Naive B cell (primary cell): ENCODE measurements around the gene ZNF609. TPM values are rescaled to one million over a fixed set of nuclear protein-coding genes. Genes with fewer than 3 reads are reported as not detected.

Source experiments
- ATAC-seq, 2 donors: fragments of 150-1000 bp; cut with Tn5 transposase; 2 replicates each; pipeline ENCODE4 v1.10.0; 2021; ENCODE audit warnings: low read depth in 2 of 2, mild to moderate bottlenecking in 2 of 2, moderate library complexity in 2 of 2
- DNase-seq: peaks from one replicate; pipeline ENCODE4 v3.0.0; 2022
- H3K27ac Mint-ChIP-seq, 6 donors: one replicate each; pipeline ENCODE4 v1.8.0; 2020 to 2022; ENCODE audit warnings: mild to moderate bottlenecking in 6 of 6, mixed read lengths in 6 of 6, moderate library complexity in 5 of 6, inconsistent platforms in 2 of 6
- H3K27me3 Mint-ChIP-seq, 3 donors: one replicate each; pipeline ENCODE4 v1.8.0; 2021 to 2022; ENCODE audit warnings: mixed read lengths in 3 of 3, mild to moderate bottlenecking in 1 of 3
- H3K36me3 Mint-ChIP-seq, 2 donors: one replicate each; pipeline ENCODE4 v1.8.0; 2020 to 2022; ENCODE audit warnings: mixed read lengths in 2 of 2, inconsistent platforms in 1 of 2, mild to moderate bottlenecking in 1 of 2
- H3K4me1 Mint-ChIP-seq, 3 donors: one replicate each; pipeline ENCODE4 v1.8.0; 2020 to 2022; ENCODE audit warnings: mixed read lengths in 3 of 3, inconsistent platforms in 1 of 3, mild to moderate bottlenecking in 1 of 3, moderate library complexity in 1 of 3
- H3K4me3 Mint-ChIP-seq, 8 donors: one replicate each; pipeline ENCODE4 v1.8.0; 2020 to 2022; ENCODE audit warnings: mild to moderate bottlenecking in 8 of 8, mixed read lengths in 8 of 8, moderate library complexity in 8 of 8, inconsistent platforms in 2 of 8
- H3K9me3 Mint-ChIP-seq, 7 donors: one replicate each; pipeline ENCODE4 v1.8.0; 2020 to 2022; ENCODE audit warnings: mixed read lengths in 7 of 7, mild to moderate bottlenecking in 5 of 7, inconsistent platforms in 2 of 7, moderate library complexity in 1 of 7
- polyA plus RNA-seq, 6 donors: library from polyadenylated mRNA; unstranded; fragments of 300-500 nt; fragmentation: Illumina TruSeq; gene quantifications; one replicate each; pipeline ENCODE4 v1.2.3, GENCODE V29; 2021; ENCODE audit warnings: low read depth in 6 of 6

The ZNF609 gene
- polyA plus RNA-seq, 6 donors from 2014 or later: 0.83 to 4.4 (median 2.6) TPM

DNA sequence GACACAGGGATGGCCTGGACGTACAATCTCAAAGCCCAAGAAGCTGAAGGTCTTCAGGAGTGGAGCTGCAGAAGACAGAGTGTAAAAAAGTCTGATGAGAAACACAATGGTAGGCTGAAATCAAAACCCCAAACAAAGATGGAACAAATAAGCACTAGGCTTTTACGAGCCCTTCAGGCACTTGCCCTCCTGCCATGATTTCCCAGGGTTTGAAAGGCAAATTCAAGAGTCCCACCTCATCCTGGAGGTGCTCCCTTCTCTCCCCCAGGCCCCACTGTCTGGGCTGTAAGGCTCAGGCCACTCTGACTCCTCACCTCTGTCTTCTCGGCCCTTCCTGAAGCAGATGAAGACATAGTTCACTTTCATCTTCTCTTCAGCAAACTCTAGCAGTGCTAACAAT, 228.4 kb downstream of the ZNF609 start:
- Mint-ChIP-seq H3K4me3 (no peak overlapping the region), H3K27ac (peak overlapping the region in 2 of 6 donors; percentile 56 to 72), H3K36me3 (peaks cover 0 to 14% of the 10 kb centered on the region in 2 donors), H3K27me3 (no peaks in the 10 kb centered on the region), H3K4me1 (peaks cover 7 to 24% (median 18%) of the 10 kb centered on the region in 3 donors), H3K9me3 (no peaks in the 10 kb centered on the region)
- no peak for DNase-seq
- ATAC-seq: no peak

DNA sequence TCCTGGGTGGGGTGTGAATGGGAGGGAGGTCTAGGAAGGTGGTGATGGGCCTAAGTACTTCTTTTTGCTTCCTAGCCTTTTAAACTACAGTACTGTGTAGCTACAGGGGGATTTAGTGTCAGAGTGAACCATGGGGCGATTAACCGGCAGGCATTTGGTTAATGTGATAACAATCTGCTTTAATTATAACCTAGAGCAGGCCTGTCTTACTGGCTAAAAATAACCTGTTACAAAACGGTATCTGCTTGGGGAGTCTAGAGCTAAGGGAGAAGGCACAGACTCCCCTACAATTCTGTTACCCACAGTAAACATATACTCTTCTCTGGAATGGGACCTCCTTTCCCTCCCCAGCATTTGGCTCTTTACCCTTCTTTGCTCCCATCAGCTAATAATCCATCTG, 229.6 kb downstream of the ZNF609 start:
- Mint-ChIP-seq H3K27me3 (no peaks in the 10 kb centered on the region), H3K4me1 (peaks cover 11 to 35% (median 24%) of the 10 kb centered on the region in 3 donors), H3K4me3 (peak overlapping the region in 1 of 8 donors; percentile 65), H3K27ac (peak overlapping the region in 2 of 6 donors; percentile 24 to 49), H3K9me3 (no peaks in the 10 kb centered on the region), H3K36me3 (peaks cover 0 to 14% of the 10 kb centered on the region in 2 donors)
- ATAC-seq (no peak), DNase-seq (no peak)

DNA sequence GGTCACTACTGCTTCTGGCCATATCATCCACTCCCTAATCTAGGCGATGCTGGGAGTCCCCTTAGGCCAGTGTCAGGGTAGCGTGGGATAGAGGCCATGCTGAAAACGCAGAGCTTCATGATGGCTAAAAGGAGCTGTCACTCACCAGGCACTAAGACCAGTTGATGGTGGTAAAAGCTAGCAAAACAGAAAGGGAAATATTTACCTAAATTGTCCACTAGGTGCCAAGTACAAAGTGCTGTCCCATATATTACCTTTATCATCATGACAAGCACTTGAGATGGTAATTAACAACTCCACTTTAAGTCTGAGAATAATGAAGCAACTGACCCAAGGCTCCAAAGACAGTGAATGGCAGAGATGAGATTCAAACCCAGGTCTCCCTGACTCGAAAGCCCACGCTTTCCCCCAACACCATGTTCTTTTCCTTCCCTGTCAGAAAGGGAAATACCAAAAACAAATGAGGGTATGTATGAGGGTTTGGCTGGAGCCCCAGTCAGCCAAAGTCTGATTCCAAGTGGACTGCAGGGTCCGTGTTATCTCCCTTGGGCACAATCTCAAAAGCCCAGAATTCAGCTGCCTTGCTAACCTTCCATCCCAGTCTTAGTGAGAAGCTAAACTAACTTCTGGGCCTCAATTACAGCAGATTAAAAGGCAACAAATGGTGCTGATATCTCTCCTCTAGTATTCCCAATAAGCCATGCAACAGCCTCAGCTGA, 230.4 kb downstream of the ZNF609 start:
- H3K9me3 Mint-ChIP-seq: no peaks in the 10 kb centered on the region
- H3K27ac Mint-ChIP-seq: peak overlapping the region in 3 of 6 donors; percentile 47 to 56 (median 52)
- H3K4me3 Mint-ChIP-seq: no peak overlapping the region
- DNase-seq: no peak
- peaks cover 18 to 43% (median 32%) of the 10 kb centered on the region in 3 donors for H3K4me1 Mint-ChIP-seq
- H3K36me3 Mint-ChIP-seq: peaks cover 0 to 14% of the 10 kb centered on the region in 2 donors
- ATAC-seq: no peak
- no peaks in the 10 kb centered on the region for H3K27me3 Mint-ChIP-seq

DNA sequence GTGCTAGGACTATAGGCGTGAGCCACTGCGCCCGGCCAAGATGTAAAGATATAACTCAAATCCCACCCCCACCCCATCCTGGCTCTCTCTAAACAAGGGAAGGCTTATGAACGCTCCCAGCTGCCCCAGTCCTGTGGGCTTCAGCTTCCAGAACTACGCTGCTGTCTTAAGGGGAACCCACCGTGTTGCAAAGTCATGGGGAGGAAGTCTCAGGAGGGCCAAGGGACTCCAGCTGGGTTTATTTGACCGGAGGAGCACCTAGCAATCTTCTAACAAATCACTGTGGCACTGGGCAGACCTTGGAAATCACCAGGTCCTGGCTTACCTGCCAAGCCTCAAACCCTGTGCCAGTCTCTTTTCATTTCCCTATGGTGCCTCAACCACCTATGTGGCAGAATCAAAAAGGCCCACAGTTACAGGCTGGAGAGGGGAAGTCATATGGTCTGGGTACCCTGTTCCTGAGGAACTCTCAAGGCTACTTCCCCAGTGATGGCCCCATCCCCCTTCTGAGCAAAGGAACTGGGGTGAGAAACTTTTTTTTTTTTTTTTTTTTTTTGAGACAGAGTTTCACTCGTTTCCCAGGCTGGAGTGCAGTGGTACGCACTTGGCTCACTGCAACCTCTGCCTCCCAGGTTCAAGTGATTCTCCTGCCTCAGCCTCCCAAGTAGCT, 231.7 kb downstream of the ZNF609 start:
- Mint-ChIP-seq H3K9me3 (no peaks in the 10 kb centered on the region), H3K4me1 (peaks cover 22 to 55% (median 39%) of the 10 kb centered on the region in 3 donors), H3K4me3 (no peak overlapping the region), H3K27me3 (no peaks in the 10 kb centered on the region), H3K36me3 (peaks cover 0 to 14% of the 10 kb centered on the region in 2 donors), H3K27ac (peak overlapping the region in 5 of 6 donors; percentile 16 to 66 (median 49))
- ATAC-seq (no peak), DNase-seq (no peak)

DNA sequence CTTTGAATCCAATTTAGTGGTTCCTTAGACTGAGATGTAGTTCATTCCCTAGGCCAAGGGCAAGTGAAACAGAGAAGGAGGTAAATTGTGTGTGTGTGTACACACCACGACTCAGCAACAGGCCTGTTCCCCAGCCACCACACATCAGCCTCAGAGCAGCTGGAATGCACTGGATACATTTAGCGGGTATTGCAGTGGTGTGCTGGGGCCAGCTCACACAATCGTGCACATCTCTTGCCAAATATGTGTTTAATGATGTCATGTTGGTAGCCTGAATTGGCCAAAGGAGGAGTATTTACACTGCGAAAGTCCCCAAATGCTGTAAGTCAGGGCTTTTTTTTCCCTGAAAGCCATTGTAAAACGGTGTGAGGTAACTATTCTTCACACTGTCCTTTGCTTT, 232.8 kb downstream of the ZNF609 start:
- no peaks in the 10 kb centered on the region for H3K27me3 Mint-ChIP-seq
- no peak overlapping the region for H3K4me3 Mint-ChIP-seq
- H3K9me3 Mint-ChIP-seq: no peaks in the 10 kb centered on the region
- no peak for DNase-seq
- H3K4me1 Mint-ChIP-seq: peaks cover 27 to 66% (median 46%) of the 10 kb centered on the region in 3 donors
- H3K36me3 Mint-ChIP-seq: peaks cover 0 to 4% of the 10 kb centered on the region in 2 donors
- no peak for ATAC-seq
- peak overlapping the region in 4 of 6 donors; percentile 26 to 72 (median 46) for H3K27ac Mint-ChIP-seq

DNA sequence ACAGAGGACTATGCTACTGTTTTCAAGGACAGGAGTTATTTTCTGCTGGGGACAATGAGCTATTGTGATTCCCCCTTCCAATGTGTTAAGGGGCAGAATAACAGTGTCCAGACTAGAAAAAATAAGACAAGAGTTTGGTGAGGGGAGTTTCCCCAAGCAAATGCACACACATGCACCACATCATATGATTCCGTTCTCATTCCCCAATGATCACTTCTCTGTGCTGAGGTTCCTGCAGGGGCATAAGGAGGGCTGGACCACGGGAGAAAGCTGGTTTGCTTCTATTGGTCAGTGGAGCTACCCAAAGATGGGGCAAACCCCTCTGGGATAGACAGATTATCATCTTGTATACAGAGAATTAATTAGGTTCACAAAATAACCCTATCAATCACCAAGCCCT, 234.4 kb downstream of the ZNF609 start:
- H3K27ac Mint-ChIP-seq: peak overlapping the region; percentile 33 to 94 (median 86)
- no peaks in the 10 kb centered on the region for H3K9me3 Mint-ChIP-seq
- no peaks in the 10 kb centered on the region for H3K27me3 Mint-ChIP-seq
- peaks cover 37 to 83% (median 63%) of the 10 kb centered on the region in 3 donors for H3K4me1 Mint-ChIP-seq
- H3K4me3 Mint-ChIP-seq: peak overlapping the region in 7 of 8 donors; percentile 28 to 79 (median 51)
- ATAC-seq (no peak), DNase-seq (no peak)
- H3K36me3 Mint-ChIP-seq: no peaks in the 10 kb centered on the region

DNA sequence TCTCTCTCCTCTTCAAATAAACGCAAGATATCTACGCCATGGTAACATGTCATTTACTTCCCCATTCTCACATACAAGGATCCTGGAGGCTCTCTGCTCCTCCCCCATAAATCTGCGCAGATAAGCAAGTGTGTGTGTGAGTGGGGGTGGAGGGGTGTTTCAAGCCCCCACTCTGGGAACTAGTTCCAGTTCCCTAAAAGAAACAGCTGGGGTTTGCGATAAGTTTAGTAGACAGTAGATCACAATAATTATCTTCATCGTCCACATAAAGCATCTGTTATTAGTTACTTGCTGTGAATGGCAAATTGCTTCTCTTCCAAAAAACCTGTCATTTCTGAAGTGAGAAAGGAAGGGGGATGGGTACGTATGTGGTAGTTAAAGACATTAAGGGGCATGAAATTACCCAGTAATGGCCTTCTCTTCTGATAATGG, 235.2 kb downstream of the ZNF609 start:
- Mint-ChIP-seq H3K27me3 (no peaks in the 10 kb centered on the region), H3K4me3 (peak overlapping the region; percentile 1 to 81 (median 58)), H3K4me1 (peaks cover 43 to 90% (median 71%) of the 10 kb centered on the region in 3 donors), H3K9me3 (no peaks in the 10 kb centered on the region), H3K36me3 (peaks cover 0 to 5% of the 10 kb centered on the region in 2 donors), H3K27ac (peak overlapping the region; percentile 33 to 94 (median 86))
- ATAC-seq (peak; percentile 99), DNase-seq (peak; percentile 88)

DNA sequence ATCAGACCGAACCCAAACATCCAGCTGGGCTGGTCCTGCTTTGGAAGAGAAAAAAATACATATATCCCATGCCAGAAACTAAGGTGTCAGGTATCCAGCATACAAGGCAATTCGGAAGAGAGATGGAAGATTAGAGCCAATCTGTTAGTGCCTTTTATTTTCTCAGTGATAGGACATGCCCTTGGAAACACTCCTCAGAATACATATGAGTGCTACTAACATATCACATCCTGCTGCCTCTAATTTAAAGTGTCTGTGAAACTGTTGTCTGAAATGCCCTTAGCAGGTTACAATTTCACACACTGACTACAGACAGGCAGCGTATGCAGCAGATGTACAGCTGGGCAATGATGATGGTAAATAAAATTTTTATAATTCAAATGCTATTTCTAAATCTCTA, 236.1 kb downstream of the ZNF609 start:
- no peaks in the 10 kb centered on the region for H3K27me3 Mint-ChIP-seq
- no peak for ATAC-seq
- peaks cover 0 to 10% of the 10 kb centered on the region in 2 donors for H3K36me3 Mint-ChIP-seq
- no peak for DNase-seq
- peak overlapping the region; percentile 33 to 94 (median 86) for H3K27ac Mint-ChIP-seq
- peaks cover 48 to 94% (median 74%) of the 10 kb centered on the region in 3 donors for H3K4me1 Mint-ChIP-seq
- H3K4me3 Mint-ChIP-seq: peak overlapping the region in 1 of 8 donors; percentile 16
- H3K9me3 Mint-ChIP-seq: no peaks in the 10 kb centered on the region

DNA sequence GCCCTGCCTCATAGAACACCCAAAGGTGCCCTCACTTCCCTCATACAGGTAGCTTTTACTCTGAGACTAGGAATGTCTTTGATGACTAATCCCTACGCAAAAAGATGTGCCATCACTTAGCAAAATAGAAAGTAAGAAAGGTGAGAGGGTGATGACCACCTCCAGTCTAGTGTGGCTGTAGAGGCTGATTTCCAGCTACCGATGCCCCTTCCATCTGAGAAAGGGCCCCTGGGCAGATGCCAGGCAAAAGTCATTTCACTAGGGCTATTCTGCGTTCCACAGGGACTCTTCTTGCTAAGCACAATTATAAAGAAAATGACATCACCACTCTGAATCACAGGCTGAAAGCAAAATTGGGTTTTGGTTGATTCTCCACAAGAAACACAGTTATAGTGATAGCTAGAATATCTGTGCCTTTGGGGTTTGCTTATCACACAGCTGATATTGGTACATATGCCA, 237.6 kb downstream of the ZNF609 start:
- Mint-ChIP-seq H3K36me3 (peaks cover 0 to 10% of the 10 kb centered on the region in 2 donors), H3K4me1 (peaks cover 57 to 96% (median 76%) of the 10 kb centered on the region in 3 donors), H3K27me3 (no peaks in the 10 kb centered on the region), H3K27ac (peak overlapping the region in 5 of 6 donors; percentile 29 to 94 (median 74)), H3K4me3 (peak overlapping the region in 1 of 8 donors; percentile 11), H3K9me3 (no peaks in the 10 kb centered on the region)
- DNase-seq: no peak
- ATAC-seq: no peak

DNA sequence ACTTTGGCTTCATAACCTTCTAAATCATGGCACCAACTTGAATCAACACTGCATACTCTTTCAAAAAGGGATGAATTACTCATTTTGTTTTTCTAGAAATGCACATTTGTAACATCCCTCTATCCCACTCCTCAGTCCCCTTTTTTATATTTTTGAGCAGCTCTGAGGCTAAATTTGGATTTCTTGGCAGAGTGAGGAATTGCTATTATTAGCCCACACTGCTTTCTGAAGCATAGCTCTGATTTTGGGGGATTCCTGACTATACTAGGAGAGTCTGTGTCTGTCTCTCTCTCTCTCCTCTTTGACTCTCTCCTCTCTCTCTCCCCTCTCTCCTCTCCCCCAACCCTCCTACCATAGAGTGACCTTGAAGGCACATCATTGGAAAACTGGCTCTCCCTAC, 238.4 kb downstream of the ZNF609 start:
- Mint-ChIP-seq H3K27ac (peak overlapping the region in 5 of 6 donors; percentile 29 to 95 (median 85)), H3K4me3 (peak overlapping the region in 3 of 8 donors; percentile 4 to 26 (median 11)), H3K36me3 (peaks cover 0 to 10% of the 10 kb centered on the region in 2 donors), H3K9me3 (no peaks in the 10 kb centered on the region), H3K27me3 (no peaks in the 10 kb centered on the region), H3K4me1 (peaks cover 61 to 95% (median 80%) of the 10 kb centered on the region in 3 donors)
- ATAC-seq (no peak), DNase-seq (no peak)

DNA sequence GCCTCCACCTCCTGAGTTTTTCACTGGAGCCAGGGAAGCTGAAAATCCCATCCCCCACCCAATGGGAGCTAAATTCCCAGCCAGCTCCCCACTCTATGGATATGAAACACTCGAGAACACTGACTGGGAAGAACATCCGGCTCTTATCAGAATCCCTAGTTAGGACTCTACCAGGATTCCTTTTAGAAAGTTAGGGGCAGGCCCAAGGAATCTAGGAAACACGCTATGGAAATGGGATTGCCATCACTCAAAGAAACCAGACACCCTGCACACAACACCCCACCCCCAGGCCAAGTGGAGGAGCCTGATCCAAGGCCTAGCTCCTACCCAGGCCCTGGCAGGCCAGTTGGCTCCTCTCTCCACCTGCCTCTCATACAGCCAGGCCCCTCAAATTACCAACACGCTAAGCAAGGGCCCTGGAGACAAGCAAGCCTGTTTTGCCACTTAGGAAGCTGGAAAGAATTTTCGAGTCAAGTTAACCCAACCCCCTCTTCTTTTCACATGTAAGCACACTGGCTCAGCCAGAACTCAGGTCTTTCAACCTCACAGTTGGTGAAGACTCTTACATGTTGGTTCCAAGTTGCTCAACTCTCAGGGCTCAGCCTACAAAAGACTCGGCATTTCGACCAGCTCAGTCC, 239.5 kb downstream of the ZNF609 start:
- H3K4me1 Mint-ChIP-seq: peaks cover 58 to 87% (median 76%) of the 10 kb centered on the region in 3 donors
- peak overlapping the region; percentile 6 to 94 (median 64) for H3K27ac Mint-ChIP-seq
- no peaks in the 10 kb centered on the region for H3K27me3 Mint-ChIP-seq
- H3K4me3 Mint-ChIP-seq: peak overlapping the region in 4 of 8 donors; percentile 57 to 94 (median 84)
- no peak for ATAC-seq
- H3K9me3 Mint-ChIP-seq: no peaks in the 10 kb centered on the region
- DNase-seq: no peak
- peaks cover 0 to 10% of the 10 kb centered on the region in 2 donors for H3K36me3 Mint-ChIP-seq

DNA sequence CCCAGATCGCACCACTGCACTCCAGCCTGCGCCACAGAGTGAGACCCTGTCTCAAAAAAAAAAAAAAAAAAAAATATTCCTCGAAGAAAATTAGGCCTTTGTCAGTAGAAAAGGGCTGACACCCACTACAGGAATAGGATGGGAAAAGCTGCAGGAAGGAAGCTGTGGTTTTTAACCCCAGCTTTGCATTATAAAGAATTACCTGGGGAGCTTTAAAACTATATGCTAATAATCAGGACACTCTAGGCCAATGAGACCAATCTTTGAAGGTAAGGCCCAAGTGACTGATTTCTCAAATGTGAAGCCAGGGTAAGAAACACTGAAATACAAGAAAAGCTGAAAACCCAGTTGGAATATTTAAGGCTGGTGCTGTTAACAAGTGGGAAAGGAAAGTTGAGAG, 240.7 kb downstream of the ZNF609 start:
- peak overlapping the region in 5 of 6 donors; percentile 4 to 77 (median 33) for H3K27ac Mint-ChIP-seq
- no peaks in the 10 kb centered on the region for H3K9me3 Mint-ChIP-seq
- DNase-seq: no peak
- H3K36me3 Mint-ChIP-seq: peaks cover 0 to 10% of the 10 kb centered on the region in 2 donors
- H3K4me1 Mint-ChIP-seq: peaks cover 50 to 75% (median 65%) of the 10 kb centered on the region in 3 donors
- peak overlapping the region in 7 of 8 donors; percentile 82 to 95 (median 93) for H3K4me3 Mint-ChIP-seq
- H3K27me3 Mint-ChIP-seq: no peaks in the 10 kb centered on the region
- ATAC-seq: no peak
